Fibroblast of the aortic adventitia (primary cell): ENCODE results near the gene AGER. TPM values are rescaled to one million over a fixed set of nuclear protein-coding genes. Genes with fewer than 3 reads are reported as not detected.

Experiments used
- DNase-seq: peaks from one replicate; pipeline ENCODE4 v3.0.0-alpha.2; 2010; ENCODE audit warnings: low read depth
- H3K4me3 ChIP-seq: 2 replicates; pipeline ENCODE4 v1.5.1; 2011; ENCODE audit warnings: low read depth, mild to moderate bottlenecking, control low read depth, low read length, moderate library complexity
- total RNA-seq: library from RNA; depleted of rRNA; stranded (reverse); fragments of >200 nt; gene quantifications from 2 replicates; pipeline ENCODE4 v1.2.3, GENCODE V29; 2012; ENCODE audit warnings: low replicate concordance
- TF ChIP-seq, protein P1 (sequence below): IDR thresholded peaks from 2 replicates; pipeline ENCODE4 v1.5.1; 2011; ENCODE audit warnings: mild to moderate bottlenecking, low read length, control low read depth, inconsistent platforms; ENCODE audit not compliant: insufficient read depth

The AGER gene
- total RNA-seq = 0.16 and 0.18 TPM in 2 replicates

- no peak for DNase-seq
- H3K4me3 ChIP-seq = no peak within 1 kb of the TSS
- TF ChIP-seq, protein P1, sequence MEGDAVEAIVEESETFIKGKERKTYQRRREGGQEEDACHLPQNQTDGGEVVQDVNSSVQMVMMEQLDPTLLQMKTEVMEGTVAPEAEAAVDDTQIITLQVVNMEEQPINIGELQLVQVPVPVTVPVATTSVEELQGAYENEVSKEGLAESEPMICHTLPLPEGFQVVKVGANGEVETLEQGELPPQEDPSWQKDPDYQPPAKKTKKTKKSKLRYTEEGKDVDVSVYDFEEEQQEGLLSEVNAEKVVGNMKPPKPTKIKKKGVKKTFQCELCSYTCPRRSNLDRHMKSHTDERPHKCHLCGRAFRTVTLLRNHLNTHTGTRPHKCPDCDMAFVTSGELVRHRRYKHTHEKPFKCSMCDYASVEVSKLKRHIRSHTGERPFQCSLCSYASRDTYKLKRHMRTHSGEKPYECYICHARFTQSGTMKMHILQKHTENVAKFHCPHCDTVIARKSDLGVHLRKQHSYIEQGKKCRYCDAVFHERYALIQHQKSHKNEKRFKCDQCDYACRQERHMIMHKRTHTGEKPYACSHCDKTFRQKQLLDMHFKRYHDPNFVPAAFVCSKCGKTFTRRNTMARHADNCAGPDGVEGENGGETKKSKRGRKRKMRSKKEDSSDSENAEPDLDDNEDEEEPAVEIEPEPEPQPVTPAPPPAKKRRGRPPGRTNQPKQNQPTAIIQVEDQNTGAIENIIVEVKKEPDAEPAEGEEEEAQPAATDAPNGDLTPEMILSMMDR = no peak
Measured at GRCh38 chr6:32184084-32184640, at the start of gene AGER. Gene AGER (minus strand): TSS chr6:32184253. CDS start chr6:32184222, 31 bp downstream.

DNA sequence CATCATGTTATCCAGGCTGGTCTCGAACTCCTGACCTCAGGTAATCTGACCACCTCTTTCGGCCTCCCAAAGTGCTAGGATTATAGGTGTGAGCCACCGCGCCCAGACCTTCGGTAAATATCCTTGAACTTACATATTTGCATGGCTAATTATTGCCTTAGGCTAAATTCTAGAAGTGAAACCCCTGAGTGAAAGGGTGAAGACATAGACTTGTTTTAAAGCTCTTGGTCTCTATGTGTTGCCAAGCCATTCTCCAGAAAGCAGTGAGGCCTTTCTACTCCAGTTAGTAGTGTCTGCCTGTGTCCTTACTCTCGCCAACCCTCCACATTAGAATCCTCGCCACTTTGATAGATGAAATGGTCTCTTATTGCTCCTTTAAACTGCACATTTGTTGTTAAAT is 42.4 kb upstream of the AGER start:
- H3K4me3 ChIP-seq = no peak overlapping the region
- TF ChIP-seq, protein P1 = no peak
- no peak for DNase-seq

DNA sequence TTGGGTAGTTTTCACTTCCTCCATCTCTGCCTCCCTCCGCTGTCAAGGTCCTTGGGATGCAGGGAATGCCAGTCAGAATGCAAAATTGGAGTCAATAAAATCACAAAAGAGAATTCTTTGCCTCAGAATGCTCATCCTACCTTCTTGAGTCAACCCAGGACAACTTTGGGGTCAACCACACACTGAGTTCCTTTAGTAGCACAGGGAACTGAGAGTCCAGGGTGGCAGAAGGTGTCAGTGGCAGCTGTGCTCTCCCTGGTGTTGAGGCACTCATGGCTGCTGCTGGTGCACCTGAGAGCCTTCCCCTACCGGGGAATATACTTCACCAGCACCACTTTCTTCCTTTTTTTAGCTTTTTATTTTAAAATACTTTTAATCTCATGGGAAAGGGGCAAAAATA is 40.6 kb upstream of the AGER start:
- TF ChIP-seq, protein P1 = no peak
- no peak for DNase-seq
- no peak overlapping the region for H3K4me3 ChIP-seq

GRCh38 chr6:32223258-32224235 is 39.5 kb upstream of the AGER start, which contains the start of gene NOTCH4:
Gene NOTCH4 (minus strand): TSS chr6:32224067. CDS start chr6:32223928, 139 bp downstream.
- no peak within 1 kb of the TSS for H3K4me3 ChIP-seq
- DNase-seq = no peak
- TF ChIP-seq, protein P1 = no peak

DNA sequence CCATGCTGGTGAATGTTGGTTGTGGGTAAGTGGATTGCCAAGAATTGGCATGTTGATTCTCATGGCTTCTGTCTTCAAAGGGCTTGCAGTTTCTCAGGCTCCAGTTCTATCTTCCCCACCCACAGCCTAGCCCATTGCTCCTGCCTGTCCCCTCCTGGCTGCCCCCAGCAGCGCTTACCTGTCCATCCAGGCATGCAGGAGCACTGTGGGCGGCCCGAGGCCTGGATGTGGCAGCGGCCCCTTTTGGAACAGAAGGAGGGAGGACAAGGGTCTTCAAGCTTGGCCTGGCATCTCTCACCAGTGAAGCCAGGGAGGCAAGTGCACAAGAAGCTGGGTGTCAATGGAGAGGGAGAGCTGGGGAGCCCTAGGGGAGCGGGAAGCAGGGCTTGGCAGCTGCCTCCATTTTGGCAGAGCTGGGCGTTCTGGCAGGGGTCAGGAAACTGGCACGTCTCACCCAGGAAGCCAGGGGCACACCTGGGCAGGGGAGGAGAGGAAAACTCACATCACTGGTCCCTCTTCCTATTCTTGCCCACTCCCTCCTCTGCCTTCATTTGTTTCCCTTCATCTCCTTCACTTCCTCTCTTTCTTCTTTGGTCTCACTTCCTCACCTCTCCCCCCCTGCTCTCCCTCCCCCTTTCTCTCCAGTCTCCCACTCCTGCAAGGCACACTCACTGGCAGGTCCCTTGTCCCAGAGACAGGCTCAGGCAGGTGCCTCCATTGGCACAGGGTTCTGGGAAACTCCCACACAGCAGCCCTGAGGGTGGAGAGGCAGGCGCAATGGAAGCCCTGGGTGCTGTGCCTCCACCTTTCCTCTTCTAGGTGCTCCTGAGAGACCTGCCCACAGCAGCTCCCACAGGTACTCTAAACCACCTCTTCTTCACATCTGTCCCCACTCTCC is 38.5 kb upstream of the AGER start:
- H3K4me3 ChIP-seq = no peak overlapping the region
- TF ChIP-seq, protein P1 = no peak
- DNase-seq = no peak

DNA sequence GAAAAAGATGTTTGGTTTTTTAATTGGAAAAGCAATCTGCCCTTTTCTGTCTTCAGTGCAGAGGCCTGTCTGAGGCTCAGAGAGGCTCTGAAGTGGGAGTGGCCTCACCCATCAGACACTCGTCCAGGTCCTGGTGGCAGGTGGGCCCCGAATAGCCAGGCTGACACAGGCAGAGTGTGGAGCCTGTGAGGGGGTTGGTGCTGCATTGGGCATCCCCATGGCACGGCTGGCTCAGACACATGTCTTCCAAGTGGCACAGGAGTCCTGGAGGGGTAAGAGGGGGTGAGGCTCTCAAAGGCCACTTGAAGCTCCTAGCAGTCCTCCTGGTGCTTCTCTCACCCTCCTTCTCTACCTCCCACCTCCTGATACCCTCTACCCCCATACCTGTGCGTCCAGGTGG is 36.0 kb upstream of the AGER start:
- TF ChIP-seq, protein P1 = no peak
- no peak overlapping the region for H3K4me3 ChIP-seq
- DNase-seq = no peak
